HG03066 (cell line): ENCODE data around the gene TRIP12.
"Not testable (repeated sequence)": the region's sequence is repeated elsewhere in the genome, so short reads cannot be mapped to it uniquely, and the experiment has no call there.

Source experiments
- ATAC-seq: cut with Tn5 transposase; IDR thresholded peaks from one replicate; pipeline ENCODE4 v1.9.1; 2021; ENCODE audit warnings: low read depth; ENCODE audit not compliant: unreplicated experiment

Gene TRIP12

GRCh38 chr2:229780856-229781773 lies 140.7 kb downstream of the TRIP12 start:
- ATAC-seq: no peak

GRCh38 chr2:229779650-229780049 lies 142.2 kb downstream of the TRIP12 start:
- no peak for ATAC-seq

DNA sequence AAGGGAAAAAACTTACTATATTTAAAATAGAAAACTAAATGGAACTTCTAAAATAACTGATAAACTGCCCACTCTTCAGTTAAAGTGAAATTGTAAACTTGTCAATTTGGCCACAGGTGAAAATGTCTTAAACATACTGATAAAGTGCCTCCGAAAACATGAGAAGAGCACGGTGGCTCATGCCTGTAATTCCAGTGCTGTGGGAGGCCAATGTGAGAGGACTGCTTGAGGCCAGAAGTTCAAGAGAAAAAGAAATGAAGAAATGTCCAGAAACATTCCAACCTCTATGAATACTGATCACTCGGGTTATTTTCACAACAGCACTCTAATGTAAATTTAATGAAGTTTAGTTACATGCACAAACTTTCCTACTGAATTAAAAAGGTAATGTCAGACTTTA lies 144.1 kb downstream of the TRIP12 start:
- no peak for ATAC-seq

- ATAC-seq: no peak
Observed at GRCh38 chr2:229775614-229776313, 146.0 kb downstream of the TRIP12 start.

GRCh38 chr2:229774237-229774636 lies 147.6 kb downstream of the TRIP12 start:
- no peak for ATAC-seq

- no peak for ATAC-seq
Observed at GRCh38 chr2:229768235-229768634, 153.6 kb downstream of the TRIP12 start.

GRCh38 chr2:229765721-229766120 lies 156.1 kb downstream of the TRIP12 start:
- ATAC-seq: no peak

GRCh38 chr2:229761663-229762062 lies 160.1 kb downstream of the TRIP12 start:
- no peak for ATAC-seq

GRCh38 chr2:229757462-229757861 lies 164.3 kb downstream of the TRIP12 start:
- not testable (repeated sequence) for ATAC-seq

DNA sequence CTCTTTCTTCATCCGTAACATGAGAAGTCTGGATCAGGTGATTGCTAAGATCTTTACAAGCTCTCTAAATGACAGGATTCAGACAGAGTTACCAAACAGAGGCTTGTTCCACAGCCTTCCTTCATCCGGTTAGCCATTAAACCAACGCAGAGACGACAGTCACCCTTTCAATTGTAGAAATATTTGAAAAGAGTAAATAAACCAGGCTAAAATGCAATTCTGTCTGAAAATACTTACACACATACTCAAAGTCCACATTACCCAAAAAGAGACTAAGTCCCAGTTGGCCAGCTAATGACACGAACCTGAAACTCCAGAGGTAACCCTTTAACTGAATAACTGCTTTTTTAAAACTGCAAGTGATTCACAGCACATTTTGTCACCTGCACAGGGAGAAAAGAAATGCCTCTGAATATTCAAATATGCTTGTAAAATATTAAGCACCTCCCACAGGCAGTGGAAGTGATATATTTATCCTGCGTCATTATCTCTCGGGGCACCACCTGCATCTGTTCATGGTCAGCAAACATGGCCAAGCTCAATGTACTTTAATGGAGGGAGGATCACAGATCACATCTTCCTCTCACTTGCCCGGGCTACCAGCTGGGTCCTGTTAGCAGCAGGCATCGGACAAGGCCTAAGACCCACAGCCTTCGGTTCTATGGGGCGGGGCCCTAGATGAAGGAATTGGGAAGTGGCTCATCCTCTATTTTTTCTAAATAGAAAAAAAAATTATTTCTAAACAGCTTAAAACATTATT lies 168.7 kb downstream of the TRIP12 start:
- no peak for ATAC-seq

- no peak for ATAC-seq
Observed at GRCh38 chr2:229749779-229750178, 172.0 kb downstream of the TRIP12 start.

- no peak for ATAC-seq
Observed at GRCh38 chr2:229748950-229749349, 172.9 kb downstream of the TRIP12 start.

GRCh38 chr2:229742691-229743090 lies 179.1 kb downstream of the TRIP12 start:
- ATAC-seq: not testable (repeated sequence)

GRCh38 chr2:229740279-229740678 lies 181.5 kb downstream of the TRIP12 start:
- no peak for ATAC-seq

DNA sequence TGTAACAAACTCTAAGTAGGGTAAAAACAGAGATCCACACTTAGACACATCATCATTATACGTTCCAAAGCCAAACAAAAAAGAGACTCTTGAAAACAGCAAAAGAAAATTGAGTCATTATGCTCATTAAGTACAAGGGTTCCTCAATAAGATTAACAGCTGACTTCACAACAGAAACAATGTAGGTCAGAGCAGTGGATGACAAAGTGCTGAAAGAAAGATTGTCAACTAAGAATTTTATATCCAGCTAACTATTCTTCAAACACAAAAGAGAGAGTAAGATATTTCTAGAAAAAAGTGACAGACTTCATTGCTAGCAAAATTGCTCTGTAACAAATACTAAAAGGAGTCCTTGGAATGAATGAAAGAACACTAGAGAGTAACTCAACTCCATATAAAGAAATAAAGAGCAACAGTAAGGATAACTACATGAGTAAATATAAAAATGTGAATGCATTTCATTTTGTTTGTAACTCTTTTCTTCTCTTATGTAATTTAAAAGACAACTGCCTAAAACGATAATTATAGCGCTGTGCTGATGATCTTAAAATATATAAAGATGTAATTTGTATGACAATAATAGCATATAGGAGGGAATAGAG lies 183.7 kb downstream of the TRIP12 start:
- ATAC-seq: no peak

- ATAC-seq: no peak
Observed at GRCh38 chr2:229734410-229734809, 187.4 kb downstream of the TRIP12 start.

GRCh38 chr2:229733611-229734245 lies 188.1 kb downstream of the TRIP12 start:
- ATAC-seq: no peak

- no peak for ATAC-seq
Observed at GRCh38 chr2:229732897-229733296, 188.9 kb downstream of the TRIP12 start.

GRCh38 chr2:229731916-229732315 lies 189.9 kb downstream of the TRIP12 start:
- no peak for ATAC-seq

GRCh38 chr2:229731363-229731762 lies 190.4 kb downstream of the TRIP12 start:
- no peak for ATAC-seq
